Neural cell (in vitro differentiated cells): Measurements from ENCODE around the gene CCKAR. TPM values are rescaled to one million over a fixed set of nuclear protein-coding genes. Genes with fewer than 3 reads are reported as not detected.

ENCODE experiments used
- H2AFZ ChIP-seq: fragments of 200-600, 300-800 bp; sonication (generic), shearing (Covaris generic); 2 replicates; pipeline ENCODE4 v1.6.0; 2014; ENCODE audit warnings: low read depth, mild to moderate bottlenecking, antibody characterized with exemption, low read length, moderate library complexity
- H3F3A ChIP-seq: fragments of 200-600 bp; shearing (Covaris generic); 2 replicates; pipeline ENCODE4 v1.6.1; 2016; ENCODE audit warnings: mild to moderate bottlenecking, moderate library complexity, mixed read lengths, antibody characterized with exemption, low read length; ENCODE audit not compliant: insufficient read depth, poor library complexity, severe bottlenecking
- H3K27ac ChIP-seq: fragments of 200-600, 300-800 bp; sonication (generic), shearing (Covaris generic); 2 replicates; pipeline ENCODE4 v1.5.1; 2014; ENCODE audit warnings: mild to moderate bottlenecking, low read length, moderate library complexity
- H3K27me3 ChIP-seq: fragments of 300-800, 200-600 bp; sonication (generic), shearing (Covaris generic); 2 replicates; pipeline ENCODE4 v1.6.0; 2014; ENCODE audit warnings: mild to moderate bottlenecking, low read depth, low read length, moderate library complexity; ENCODE audit not compliant: insufficient read depth
- H3K36me3 ChIP-seq: fragments of 300-800, 200-600 bp; sonication (generic), shearing (Covaris generic); 2 replicates; pipeline ENCODE4 v1.5.1; 2014; ENCODE audit warnings: mild to moderate bottlenecking, antibody characterized with exemption, low read length, moderate library complexity; ENCODE audit not compliant: insufficient read depth
- H3K4me2 ChIP-seq: fragments of 300-800, 200-600 bp; sonication (generic), shearing (Covaris generic); 2 replicates; pipeline ENCODE4 v1.6.0; 2014; ENCODE audit warnings: mild to moderate bottlenecking, low read length
- H3K4me3 ChIP-seq: fragments of 300-800, 200-600 bp; sonication (generic), shearing (Covaris generic); 2 replicates; pipeline ENCODE4 v1.5.1; 2014; ENCODE audit warnings: mild to moderate bottlenecking, low read length, moderate library complexity
- H3K79me2 ChIP-seq: fragments of 200-600 bp; shearing (Covaris generic); replicated peaks from 2 replicates; pipeline ENCODE4 v1.6.0; 2014; ENCODE audit warnings: mild to moderate bottlenecking, low read length, moderate library complexity; ENCODE audit not compliant: insufficient read depth
- H3K9ac ChIP-seq: fragments of 300-800, 200-600 bp; sonication (generic), shearing (Covaris generic); 2 replicates; pipeline ENCODE4 v1.6.1; 2016; ENCODE audit warnings: mild to moderate bottlenecking, low read length, mixed read lengths
- H3K9me2 ChIP-seq: fragments of 200-600 bp; shearing (Covaris generic); 2 replicates; pipeline ENCODE4 v1.6.1; 2016; ENCODE audit warnings: mild to moderate bottlenecking, low read length, mixed read lengths; ENCODE audit not compliant: insufficient read depth
- H3K9me3 ChIP-seq: fragments of 200-600, 300-800 bp; sonication (generic), shearing (Covaris generic); 2 replicates; pipeline ENCODE4 v1.6.1; 2016; ENCODE audit warnings: mild to moderate bottlenecking, mixed run types, low read length, moderate library complexity, mixed read lengths
- H4K20me1 ChIP-seq: fragments of 200-600 bp; shearing (Covaris generic); 2 replicates; pipeline ENCODE4 v1.6.1; 2016; ENCODE audit warnings: mild to moderate bottlenecking, mixed run types; ENCODE audit not compliant: insufficient read depth
- CTCF ChIP-seq: fragments of 450-650 bp; IDR thresholded peaks from 2 replicates; pipeline ENCODE4 v1.5.1; 2014; ENCODE audit warnings: antibody characterized with exemption, mild to moderate bottlenecking, moderate library complexity; ENCODE audit not compliant: poor library complexity, severe bottlenecking
- EP300 ChIP-seq: fragments of 450-650 bp; conservative IDR thresholded peaks from 2 replicates; pipeline ENCODE4 v1.6.1; 2014; ENCODE audit warnings: antibody characterized with exemption, mild to moderate bottlenecking, moderate library complexity; ENCODE audit not compliant: poor library complexity, severe bottlenecking
- EZH2 ChIP-seq: fragments of 200-600, 300-800 bp; shearing (Covaris generic), sonication (generic); IDR thresholded peaks from 2 replicates; pipeline ENCODE4 v1.6.1; 2014; ENCODE audit warnings: antibody characterized with exemption, low read length, borderline replicate concordance, mild to moderate bottlenecking; ENCODE audit not compliant: insufficient read depth, poor library complexity, severe bottlenecking
- MXI1 ChIP-seq: fragments of 450-650 bp; conservative IDR thresholded peaks from 2 replicates; pipeline ENCODE4 v1.6.1; 2014; ENCODE audit warnings: antibody characterized with exemption, mild to moderate bottlenecking; ENCODE audit not compliant: poor library complexity, severe bottlenecking
- POLR2AphosphoS5 ChIP-seq: IDR thresholded peaks from 2 replicates; pipeline ENCODE4 v1.6.1; 2012
- RAD21 ChIP-seq: fragments of 450-650 bp; conservative IDR thresholded peaks from 2 replicates; pipeline ENCODE4 v1.6.1; 2014; ENCODE audit warnings: antibody characterized with exemption, mild to moderate bottlenecking, moderate library complexity
- SMC3 ChIP-seq: fragments of 450-650 bp; conservative IDR thresholded peaks from 2 replicates; pipeline ENCODE4 v1.6.1; 2014; ENCODE audit warnings: antibody characterized with exemption, mild to moderate bottlenecking, moderate library complexity; ENCODE audit not compliant: poor library complexity
- TAF1 ChIP-seq: IDR thresholded peaks from 2 replicates; pipeline ENCODE4 v1.6.1; 2012; ENCODE audit warnings: low read depth
- polyA plus RNA-seq: library from polyadenylated mRNA; depleted of rRNA; stranded (reverse); fragments of >200 nt; gene quantifications from 2 replicates; pipeline ENCODE4 v1.2.3, GENCODE V29; 2014
- TF ChIP-seq, protein P1 (sequence below): IDR thresholded peaks from 2 replicates; pipeline ENCODE4 v1.6.1; 2012; ENCODE audit warnings: borderline replicate concordance

Gene CCKAR
- polyA plus RNA-seq, 1 donor from 2014 or later = not detected

GRCh38 chr4:26485684-26486083, 4.6 kb downstream of the CCKAR start:
- Histone ChIP-seq H3K36me3 (no peaks in the 10 kb centered on the region), H3K9me2 (no peaks in the 10 kb centered on the region), H3K9ac (no peak overlapping the region), H3K4me2 (no peak overlapping the region), H3F3A (no peaks in the 10 kb centered on the region), H3K9me3 (no peaks in the 10 kb centered on the region), H3K4me3 (no peak overlapping the region), H3K27ac (no peak overlapping the region), H2AFZ (no peak overlapping the region), H3K27me3 (no peaks in the 10 kb centered on the region), H4K20me1 (no peaks in the 10 kb centered on the region), H3K79me2 (no peaks in the 10 kb centered on the region)
- TF ChIP-seq EZH2 (no peak), TAF1 (no peak), CTCF (no peak), MXI1 (no peak), EP300 (no peak), RAD21 (no peak), POLR2AphosphoS5 (no peak), SMC3 (no peak)
- TF ChIP-seq, protein P1, sequence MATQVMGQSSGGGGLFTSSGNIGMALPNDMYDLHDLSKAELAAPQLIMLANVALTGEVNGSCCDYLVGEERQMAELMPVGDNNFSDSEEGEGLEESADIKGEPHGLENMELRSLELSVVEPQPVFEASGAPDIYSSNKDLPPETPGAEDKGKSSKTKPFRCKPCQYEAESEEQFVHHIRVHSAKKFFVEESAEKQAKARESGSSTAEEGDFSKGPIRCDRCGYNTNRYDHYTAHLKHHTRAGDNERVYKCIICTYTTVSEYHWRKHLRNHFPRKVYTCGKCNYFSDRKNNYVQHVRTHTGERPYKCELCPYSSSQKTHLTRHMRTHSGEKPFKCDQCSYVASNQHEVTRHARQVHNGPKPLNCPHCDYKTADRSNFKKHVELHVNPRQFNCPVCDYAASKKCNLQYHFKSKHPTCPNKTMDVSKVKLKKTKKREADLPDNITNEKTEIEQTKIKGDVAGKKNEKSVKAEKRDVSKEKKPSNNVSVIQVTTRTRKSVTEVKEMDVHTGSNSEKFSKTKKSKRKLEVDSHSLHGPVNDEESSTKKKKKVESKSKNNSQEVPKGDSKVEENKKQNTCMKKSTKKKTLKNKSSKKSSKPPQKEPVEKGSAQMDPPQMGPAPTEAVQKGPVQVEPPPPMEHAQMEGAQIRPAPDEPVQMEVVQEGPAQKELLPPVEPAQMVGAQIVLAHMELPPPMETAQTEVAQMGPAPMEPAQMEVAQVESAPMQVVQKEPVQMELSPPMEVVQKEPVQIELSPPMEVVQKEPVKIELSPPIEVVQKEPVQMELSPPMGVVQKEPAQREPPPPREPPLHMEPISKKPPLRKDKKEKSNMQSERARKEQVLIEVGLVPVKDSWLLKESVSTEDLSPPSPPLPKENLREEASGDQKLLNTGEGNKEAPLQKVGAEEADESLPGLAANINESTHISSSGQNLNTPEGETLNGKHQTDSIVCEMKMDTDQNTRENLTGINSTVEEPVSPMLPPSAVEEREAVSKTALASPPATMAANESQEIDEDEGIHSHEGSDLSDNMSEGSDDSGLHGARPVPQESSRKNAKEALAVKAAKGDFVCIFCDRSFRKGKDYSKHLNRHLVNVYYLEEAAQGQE = no peak

- no peaks in the 10 kb centered on the region for H3K36me3 ChIP-seq
- no peaks in the 10 kb centered on the region for H4K20me1 ChIP-seq
- H3K27me3 ChIP-seq = no peaks in the 10 kb centered on the region
- TF ChIP-seq SMC3 = no peak
- peak overlapping the region; percentile 76 for H3K27ac ChIP-seq
- no peaks in the 10 kb centered on the region for H3K9me2 ChIP-seq
- no peak overlapping the region for H2AFZ ChIP-seq
- H3K9ac ChIP-seq = peak overlapping the region; percentile 51
- peak overlapping the region; percentile 30 for H3K4me3 ChIP-seq
- no peaks in the 10 kb centered on the region for H3F3A ChIP-seq
- H3K79me2 ChIP-seq = no peaks in the 10 kb centered on the region
- peak overlapping the region; percentile 37 for H3K4me2 ChIP-seq
- H3K9me3 ChIP-seq = no peaks in the 10 kb centered on the region
Observed at GRCh38 chr4:26484516-26484915, 5.8 kb downstream of the CCKAR start.

GRCh38 chr4:26484032-26484515, 6.2 kb downstream of the CCKAR start:
- peak; percentile 93 for TF ChIP-seq EP300
- TF ChIP-seq CTCF = no peak
- TF ChIP-seq SMC3 = peak; percentile 13
- no peak for TF ChIP-seq EZH2
- TF ChIP-seq, protein P1 = peak; percentile 72
- peak; percentile 77 for TF ChIP-seq POLR2AphosphoS5
- H2AFZ ChIP-seq = no peak overlapping the region
- H4K20me1 ChIP-seq = no peaks in the 10 kb centered on the region
- no peaks in the 10 kb centered on the region for H3K9me3 ChIP-seq
- no peaks in the 10 kb centered on the region for H3F3A ChIP-seq
- H3K36me3 ChIP-seq = no peaks in the 10 kb centered on the region
- H3K27ac ChIP-seq = peak overlapping the region; percentile 76
- peak overlapping the region; percentile 30 for H3K4me3 ChIP-seq
- peak overlapping the region; percentile 37 for H3K4me2 ChIP-seq
- H3K27me3 ChIP-seq = no peaks in the 10 kb centered on the region
- peak overlapping the region; percentile 51 for H3K9ac ChIP-seq
- no peaks in the 10 kb centered on the region for H3K79me2 ChIP-seq
- no peaks in the 10 kb centered on the region for H3K9me2 ChIP-seq
